Measurements from ENCODE around the gene RNF169.

- TF ChIP-seq POLR2AphosphoS5 (IDR thresholded peaks at IDR 0.05) (no peak), CTCF (IDR thresholded peaks at IDR 0.05) (no peak), POLR2A (IDR thresholded peaks at IDR 0.05) (no peak)
These were observed 12.6 kb upstream of the RNF169 start for GRCh38 chr11:74736031-74736430.

Data from breast epithelium (tissue), 3 donors.